NT2/D1 (cell line): ENCODE measurements around the gene CSNK2A1.

Experiments used
- DNase-seq: peaks from one replicate; pipeline ENCODE4 v3.0.0-alpha.2; 2011; ENCODE audit warnings: low read depth, low spot score
- H3K27me3 ChIP-seq: 2 replicates; pipeline ENCODE4 v1.6.0; 2011; ENCODE audit warnings: mild to moderate bottlenecking; ENCODE audit not compliant: insufficient read length, insufficient read depth
- H3K36me3 ChIP-seq: 2 replicates; pipeline ENCODE4 v1.6.1; 2011; ENCODE audit warnings: mild to moderate bottlenecking, low read length, mixed read lengths; ENCODE audit not compliant: insufficient read depth, insufficient read length
- H3K4me1 ChIP-seq: 2 replicates; pipeline ENCODE4 v1.5.1; 2011; ENCODE audit not compliant: insufficient read depth, insufficient read length
- H3K4me3 ChIP-seq: 2 replicates; pipeline ENCODE4 v1.5.1; 2011; ENCODE audit warnings: low read depth; ENCODE audit not compliant: insufficient read length
- H3K9ac ChIP-seq: 2 replicates; pipeline ENCODE4 v1.6.0; 2011; ENCODE audit warnings: low read depth; ENCODE audit not compliant: insufficient read length
- H3K9me3 ChIP-seq: 2 replicates; pipeline ENCODE4 v1.5.1; 2011; ENCODE audit warnings: mild to moderate bottlenecking, low read length; ENCODE audit not compliant: insufficient read depth
- SUZ12 ChIP-seq: IDR thresholded peaks from 2 replicates; pipeline ENCODE4 v1.6.1; 2011; ENCODE audit not compliant: insufficient read length, insufficient read depth; ENCODE audit errors: extremely low read depth
- YY1 ChIP-seq: IDR thresholded peaks from 2 replicates; pipeline ENCODE4 v1.6.1; 2011; ENCODE audit not compliant: insufficient read length, insufficient read depth
- ZNF274 ChIP-seq: IDR thresholded peaks from 2 replicates; pipeline ENCODE4 v1.6.1; 2011; ENCODE audit warnings: mild to moderate bottlenecking, low read depth, low read length

CSNK2A1 gene

GRCh38 chr20:572727-573126 is 29.1 kb upstream of the CSNK2A1 start:
- Histone ChIP-seq H3K9ac (peak overlapping the region; percentile 1), H3K27me3 (peaks cover 17% of the 10 kb centered on the region), H3K9me3 (no peaks in the 10 kb centered on the region), H3K4me3 (no peak overlapping the region), H3K36me3 (no peaks in the 10 kb centered on the region), H3K4me1 (peaks cover 15% of the 10 kb centered on the region)
- TF ChIP-seq SUZ12 = no peak
- no peak for TF ChIP-seq ZNF274
- TF ChIP-seq YY1 = no peak
- DNase-seq = no peak

- no peak for DNase-seq
- Histone ChIP-seq H3K4me1 (peaks cover 15% of the 10 kb centered on the region), H3K27me3 (peaks cover 17% of the 10 kb centered on the region), H3K9ac (no peak overlapping the region), H3K4me3 (no peak overlapping the region), H3K9me3 (no peaks in the 10 kb centered on the region), H3K36me3 (no peaks in the 10 kb centered on the region)
- TF ChIP-seq YY1 (no peak), SUZ12 (no peak), ZNF274 (no peak)
Measured at GRCh38 chr20:571754-572441, 28.3 kb upstream of the CSNK2A1 start.

- Histone ChIP-seq H3K27me3 (peaks cover 15% of the 10 kb centered on the region), H3K36me3 (no peaks in the 10 kb centered on the region), H3K4me1 (peaks cover 15% of the 10 kb centered on the region), H3K9me3 (no peaks in the 10 kb centered on the region), H3K4me3 (no peak overlapping the region), H3K9ac (no peak overlapping the region)
- DNase-seq = no peak
- TF ChIP-seq ZNF274 (no peak), SUZ12 (no peak), YY1 (no peak)
Measured at GRCh38 chr20:568673-569415, 25.3 kb upstream of the CSNK2A1 start.

GRCh38 chr20:568097-568652 is 24.6 kb upstream of the CSNK2A1 start:
- H3K4me3 ChIP-seq = no peak overlapping the region
- H3K9ac ChIP-seq = peak overlapping the region; percentile 44
- no peak for DNase-seq
- no peaks in the 10 kb centered on the region for H3K9me3 ChIP-seq
- TF ChIP-seq SUZ12 (no peak), ZNF274 (no peak), YY1 (no peak)
- peaks cover 13% of the 10 kb centered on the region for H3K4me1 ChIP-seq
- H3K36me3 ChIP-seq = no peaks in the 10 kb centered on the region
- H3K27me3 ChIP-seq = peaks cover 8% of the 10 kb centered on the region

GRCh38 chr20:564192-564591 is 20.6 kb upstream of the CSNK2A1 start:
- Histone ChIP-seq H3K9ac (no peak overlapping the region), H3K36me3 (no peaks in the 10 kb centered on the region), H3K4me1 (peaks cover 9% of the 10 kb centered on the region), H3K9me3 (no peaks in the 10 kb centered on the region), H3K4me3 (no peak overlapping the region), H3K27me3 (no peaks in the 10 kb centered on the region)
- TF ChIP-seq YY1 (no peak), SUZ12 (no peak), ZNF274 (no peak)
- DNase-seq = no peak

GRCh38 chr20:563187-563586 is 19.6 kb upstream of the CSNK2A1 start:
- TF ChIP-seq ZNF274 (no peak), SUZ12 (no peak), YY1 (no peak)
- Histone ChIP-seq H3K4me3 (no peak overlapping the region), H3K36me3 (no peaks in the 10 kb centered on the region), H3K9me3 (no peaks in the 10 kb centered on the region), H3K9ac (no peak overlapping the region), H3K4me1 (peaks cover 3% of the 10 kb centered on the region), H3K27me3 (no peaks in the 10 kb centered on the region)
- no peak for DNase-seq

- Histone ChIP-seq H3K4me3 (no peak overlapping the region), H3K36me3 (no peaks in the 10 kb centered on the region), H3K27me3 (no peaks in the 10 kb centered on the region), H3K9me3 (no peaks in the 10 kb centered on the region), H3K9ac (no peak overlapping the region), H3K4me1 (peaks cover 3% of the 10 kb centered on the region)
- no peak for DNase-seq
- no peak for TF ChIP-seq ZNF274
- no peak for TF ChIP-seq YY1
Measured at GRCh38 chr20:562232-562897, 18.8 kb upstream of the CSNK2A1 start.
